Sigmoid colon (tissue), 7 donors: ENCODE results near the gene NAALADL2. TPM values are rescaled to one million over a fixed set of nuclear protein-coding genes. Genes with fewer than 3 reads are reported as not detected.

Experiments
- DNase-seq: peaks from one replicate; pipeline ENCODE4 v3.0.0-alpha.2; 2019
- H3K27ac ChIP-seq, 4 donors: fragments of 200-600 bp; sonication (generic); one replicate each; pipeline ENCODE4 v1.5.1; 2016 to 2019; ENCODE audit warnings: mild to moderate bottlenecking in 1 of 4
- H3K27me3 ChIP-seq, 3 donors: fragments of 200-600 bp; sonication (generic); one replicate each; pipeline ENCODE4 v1.5.1; 2019; ENCODE audit warnings: mild to moderate bottlenecking in 1 of 3
- H3K36me3 ChIP-seq, 4 donors: fragments of 200-600 bp; sonication (generic); one replicate each; pipeline ENCODE4 v1.5.1; 2016 to 2019
- H3K4me1 ChIP-seq, 4 donors: fragments of 200-600 bp; sonication (generic); one replicate each; pipeline ENCODE4 v1.5.1; 2017 to 2019
- H3K4me3 ChIP-seq, 4 donors: fragments of 200-600 bp; sonication (generic); one replicate each; pipeline ENCODE4 v1.5.1; 2017 to 2019; ENCODE audit warnings: mild to moderate bottlenecking in 2 of 4, moderate library complexity in 1 of 4
- H3K9me3 ChIP-seq, 4 donors: fragments of 200-600 bp in 3 of 4; sonication (generic) in 3 of 4; one replicate each; pipeline versions ENCODE4 v1.5.1 to v1.6.1; 2013 to 2019
- CTCF ChIP-seq, 4 experiments: fragments of 450-650 bp in 3 of 4; fragments of 200-600 bp in 1 of 4; IDR thresholded peaks; one replicate each; pipeline ENCODE4 v1.5.1; 2016 to 2019; ENCODE audit warnings: antibody characterized with exemption in 4 of 4, mild to moderate bottlenecking in 3 of 4, moderate library complexity in 2 of 4
- EP300 ChIP-seq, 4 donors: sonication (generic); formaldehyde crosslinking; IDR thresholded peaks; one replicate each; pipeline ENCODE4 v1.6.1; 2017; ENCODE audit warnings: antibody characterized with exemption in 4 of 4
- POLR2A ChIP-seq, 2 donors: fragments of 450-650 bp; IDR thresholded peaks; one replicate each; pipeline ENCODE4 v1.6.1; 2016; ENCODE audit warnings: antibody characterized with exemption in 2 of 2, mild to moderate bottlenecking in 2 of 2, moderate library complexity in 2 of 2
- POLR2AphosphoS5 ChIP-seq, 4 donors: sonication (generic); formaldehyde crosslinking; IDR thresholded peaks; one replicate each; pipeline ENCODE4 v1.6.1; 2017; ENCODE audit warnings: antibody characterized with exemption in 4 of 4
- WGBS, 2 donors: extraction: QIAGEN DNeasy Blood & Tissue Kit; methylation state at CpG; one replicate each; pipeline ENCODE4 v1.1.7; 2013; 5-methylcytosine and 5-hydroxymethylcytosine counted together
- intact Hi-C: fragments of 100-400 bp; cut with DNase I; formaldehyde crosslinking; loops from one replicate; pipeline ENCODE4 v1.15.1; 2023
- polyA plus RNA-seq, 3 donors: library from polyadenylated mRNA; stranded (reverse); fragments of 200-250 nt; gene quantifications; one replicate each; pipeline ENCODE4 v1.2.3, GENCODE V29; 2013
- total RNA-seq, 4 donors: library from RNA; depleted of rRNA; stranded (reverse); fragments of >200 nt; gene quantifications; one replicate each; pipeline ENCODE4 v1.1.0, GENCODE V29; 2016
- donor health status: healthy with polysubstance abuse.
- donor health status: Bipolar disorder and iron deficiency.
- donor health status: healthy.

Gene NAALADL2
- total and polyA plus RNA-seq, 7 donors, result 0.46 to 18.5 (median 6.0) TPM

GRCh38 chr3:175495331-175495730, 636.2 kb downstream of the NAALADL2 start:
- H3K4me1 ChIP-seq, result no peaks in the 10 kb centered on the region
- no peaks in the 10 kb centered on the region for H3K36me3 ChIP-seq
- H3K9me3 ChIP-seq, result no peaks in the 10 kb centered on the region
- H3K27me3 ChIP-seq, result no peaks in the 10 kb centered on the region
- TF ChIP-seq POLR2AphosphoS5 (IDR thresholded peaks at IDR 0.05), result no peak
- TF ChIP-seq EP300 (IDR thresholded peaks at IDR 0.05), result no peak
- no peak for TF ChIP-seq POLR2A (IDR thresholded peaks at IDR 0.05)
- TF ChIP-seq CTCF (IDR thresholded peaks at IDR 0.05), result no peak
- intact Hi-C loops, result no loop called here
- no peak overlapping the region for H3K4me3 ChIP-seq
- WGBS, 2 donors, result 52 to 85% methylated on average over 3 of the region's 3 CpGs
- no peak overlapping the region for H3K27ac ChIP-seq
- no peak for DNase-seq

GRCh38 chr3:175502155-175502554, 643.0 kb downstream of the NAALADL2 start:
- Histone ChIP-seq H3K36me3 (no peaks in the 10 kb centered on the region), H3K27me3 (no peaks in the 10 kb centered on the region), H3K4me3 (no peak overlapping the region), H3K27ac (no peak overlapping the region), H3K4me1 (no peaks in the 10 kb centered on the region), H3K9me3 (peaks cover 0 to 3% (median 0%) of the 10 kb centered on the region in 4 donors)
- 94 to 95% methylated on average over 3 of the region's 3 CpGs for WGBS, 2 donors
- intact Hi-C loops, result no loop called here
- no peak for TF ChIP-seq EP300 (IDR thresholded peaks at IDR 0.05)
- TF ChIP-seq CTCF (IDR thresholded peaks at IDR 0.05), result no peak
- TF ChIP-seq POLR2AphosphoS5 (IDR thresholded peaks at IDR 0.05), result no peak
- TF ChIP-seq POLR2A (IDR thresholded peaks at IDR 0.05), result no peak
- DNase-seq, result no peak

- no peak for DNase-seq
- Histone ChIP-seq H3K27ac (no peak overlapping the region), H3K36me3 (no peaks in the 10 kb centered on the region), H3K9me3 (no peaks in the 10 kb centered on the region), H3K27me3 (no peaks in the 10 kb centered on the region), H3K4me3 (no peak overlapping the region), H3K4me1 (no peaks in the 10 kb centered on the region)
- TF ChIP-seq EP300 (IDR thresholded peaks at IDR 0.05), result no peak
- TF ChIP-seq CTCF (IDR thresholded peaks at IDR 0.05), result no peak
- TF ChIP-seq POLR2A (IDR thresholded peaks at IDR 0.05), result no peak
- 89% methylated on average over 3 of the region's 3 CpGs for WGBS, 2 donors
- intact Hi-C loops, result no loop called here
These were observed 652.2 kb downstream of the NAALADL2 start for GRCh38 chr3:175511219-175511785.

GRCh38 chr3:175512700-175513099, 653.6 kb downstream of the NAALADL2 start:
- Histone ChIP-seq H3K9me3 (peaks cover 0 to 3% (median 0%) of the 10 kb centered on the region in 4 donors), H3K4me1 (no peaks in the 10 kb centered on the region), H3K27me3 (no peaks in the 10 kb centered on the region), H3K36me3 (no peaks in the 10 kb centered on the region), H3K4me3 (no peak overlapping the region), H3K27ac (no peak overlapping the region)
- TF ChIP-seq CTCF (IDR thresholded peaks at IDR 0.05), result no peak
- no peak for TF ChIP-seq EP300 (IDR thresholded peaks at IDR 0.05)
- no peak for TF ChIP-seq POLR2AphosphoS5 (IDR thresholded peaks at IDR 0.05)
- TF ChIP-seq POLR2A (IDR thresholded peaks at IDR 0.05), result no peak
- DNase-seq, result no peak
- WGBS, 2 donors, result 81 to 84% methylated on average over 2 of the region's 2 CpGs
- intact Hi-C loops, result no loop called here

GRCh38 chr3:175518459-175518858, 659.3 kb downstream of the NAALADL2 start:
- TF ChIP-seq POLR2A (IDR thresholded peaks at IDR 0.05) (no peak), EP300 (IDR thresholded peaks at IDR 0.05) (no peak), POLR2AphosphoS5 (IDR thresholded peaks at IDR 0.05) (no peak), CTCF (IDR thresholded peaks at IDR 0.05) (no peak)
- no peak for DNase-seq
- H3K27ac ChIP-seq, result no peak overlapping the region
- intact Hi-C loops, result no loop called here
- H3K9me3 ChIP-seq, result peaks cover 0 to 3% (median 0%) of the 10 kb centered on the region in 4 donors
- H3K27me3 ChIP-seq, result no peaks in the 10 kb centered on the region
- H3K4me3 ChIP-seq, result no peak overlapping the region
- WGBS, 2 donors, result 84 to 93% methylated on average over 3 of the region's 3 CpGs
- H3K36me3 ChIP-seq, result no peaks in the 10 kb centered on the region
- H3K4me1 ChIP-seq, result no peaks in the 10 kb centered on the region
